ENCODE results near the gene KRTAP4-11. TPM values are rescaled to one million over a fixed set of nuclear protein-coding genes. Genes with fewer than 3 reads are reported as not detected.

The KRTAP4-11 gene
- total RNA-seq, 4 donors from 2014 or later = not detected

GRCh38 chr17:41082626-41083025, 35.5 kb downstream of the KRTAP4-11 start:
- TF ChIP-seq, protein P1, sequence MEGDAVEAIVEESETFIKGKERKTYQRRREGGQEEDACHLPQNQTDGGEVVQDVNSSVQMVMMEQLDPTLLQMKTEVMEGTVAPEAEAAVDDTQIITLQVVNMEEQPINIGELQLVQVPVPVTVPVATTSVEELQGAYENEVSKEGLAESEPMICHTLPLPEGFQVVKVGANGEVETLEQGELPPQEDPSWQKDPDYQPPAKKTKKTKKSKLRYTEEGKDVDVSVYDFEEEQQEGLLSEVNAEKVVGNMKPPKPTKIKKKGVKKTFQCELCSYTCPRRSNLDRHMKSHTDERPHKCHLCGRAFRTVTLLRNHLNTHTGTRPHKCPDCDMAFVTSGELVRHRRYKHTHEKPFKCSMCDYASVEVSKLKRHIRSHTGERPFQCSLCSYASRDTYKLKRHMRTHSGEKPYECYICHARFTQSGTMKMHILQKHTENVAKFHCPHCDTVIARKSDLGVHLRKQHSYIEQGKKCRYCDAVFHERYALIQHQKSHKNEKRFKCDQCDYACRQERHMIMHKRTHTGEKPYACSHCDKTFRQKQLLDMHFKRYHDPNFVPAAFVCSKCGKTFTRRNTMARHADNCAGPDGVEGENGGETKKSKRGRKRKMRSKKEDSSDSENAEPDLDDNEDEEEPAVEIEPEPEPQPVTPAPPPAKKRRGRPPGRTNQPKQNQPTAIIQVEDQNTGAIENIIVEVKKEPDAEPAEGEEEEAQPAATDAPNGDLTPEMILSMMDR (IDR thresholded peaks at IDR 0.05) = no peak
- no peak for DNase-seq (ENCODE audit: low spot score)
- no peak for ATAC-seq (ENCODE audit: low FRiP score)

- ATAC-seq (ENCODE audit: low FRiP score) (no peak), DNase-seq (ENCODE audit: low spot score) (no peak)
- TF ChIP-seq, protein P1 (IDR thresholded peaks at IDR 0.05) = no peak
Measured at GRCh38 chr17:41076788-41077187, 41.4 kb downstream of the KRTAP4-11 start.

DNA sequence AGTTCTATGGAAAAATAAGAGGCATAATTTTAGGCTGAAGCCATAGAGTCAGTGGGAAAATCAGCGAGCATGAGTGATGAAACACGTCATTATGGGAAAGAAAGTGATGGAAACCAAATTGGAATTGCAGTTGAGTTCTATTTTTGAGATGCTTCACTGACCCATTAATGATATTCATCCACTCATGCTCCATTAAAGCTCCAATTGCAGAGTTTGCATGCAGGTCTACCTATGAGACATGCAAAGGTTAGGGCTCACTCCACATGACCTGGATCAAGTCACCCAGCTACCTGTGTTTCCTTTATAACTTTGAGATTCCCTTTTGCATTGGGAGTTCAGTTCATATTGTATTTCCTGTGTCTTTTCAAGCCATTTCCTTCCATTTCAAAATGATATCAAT, 44.5 kb downstream of the KRTAP4-11 start:
- no peak for DNase-seq (ENCODE audit: low spot score)
- ATAC-seq (ENCODE audit: low FRiP score) = no peak
- TF ChIP-seq, protein P1 (IDR thresholded peaks at IDR 0.05) = no peak

DNA sequence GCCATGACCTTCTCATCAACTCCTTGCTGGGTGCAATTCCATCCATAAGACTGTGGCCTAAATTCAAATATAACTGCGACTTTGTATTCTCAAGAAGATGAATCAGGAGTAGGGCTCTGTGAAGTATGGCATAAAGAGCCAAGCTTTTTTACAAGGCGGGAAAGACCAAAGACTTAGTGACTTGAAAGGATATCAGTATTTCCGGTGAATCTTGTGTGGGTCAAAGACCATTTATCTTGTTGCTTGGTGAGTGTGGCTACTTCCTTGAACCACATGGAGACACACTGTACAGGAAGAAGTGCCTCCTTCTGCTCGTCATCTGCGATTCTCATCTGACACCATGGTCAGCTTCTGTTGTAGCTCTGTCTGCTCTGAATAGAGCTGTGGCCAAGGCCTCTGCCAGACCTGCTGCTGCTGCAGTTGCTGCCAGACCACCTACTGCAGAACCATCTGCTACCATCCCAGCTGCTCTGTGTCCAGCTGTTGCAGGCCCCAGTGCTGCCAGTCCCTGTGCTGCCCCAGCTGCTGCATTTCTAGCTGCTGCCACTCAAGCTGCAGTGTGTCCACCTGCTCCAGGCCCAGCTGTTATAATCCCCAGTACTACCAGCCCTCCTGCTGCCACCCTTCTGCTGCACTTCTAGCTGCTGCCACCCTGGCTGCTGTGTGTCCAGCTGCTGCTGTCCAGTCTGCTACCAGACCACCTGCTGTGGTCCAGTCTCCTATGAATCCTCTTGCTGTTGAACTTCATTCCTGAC, 46.4 kb downstream of the KRTAP4-11 start:
- TF ChIP-seq, protein P1 (IDR thresholded peaks at IDR 0.05) = no peak
- no peak for ATAC-seq (ENCODE audit: low FRiP score)
- no peak for DNase-seq (ENCODE audit: low spot score)

DNA sequence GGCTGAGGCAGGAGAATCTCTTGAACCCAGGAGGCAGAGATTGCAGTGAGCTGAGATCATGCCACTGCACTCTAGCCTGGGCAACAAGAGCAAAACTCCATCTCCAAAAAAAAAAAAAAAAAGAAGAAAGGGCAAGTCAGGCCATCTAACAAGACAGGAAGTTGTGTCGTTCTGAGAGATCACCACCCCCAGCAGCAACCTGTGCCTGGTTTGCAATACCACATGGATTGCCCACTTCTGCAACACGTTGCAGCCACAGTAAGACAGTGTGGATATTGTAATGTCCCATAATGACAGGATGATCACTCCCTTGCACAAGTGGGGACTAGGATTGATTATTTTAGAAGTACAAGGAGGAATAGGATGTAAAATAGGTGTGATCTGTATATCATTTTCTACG, 49.1 kb downstream of the KRTAP4-11 start:
- TF ChIP-seq, protein P1 (IDR thresholded peaks at IDR 0.05) = no peak
- ATAC-seq (ENCODE audit: low FRiP score) = no peak
- DNase-seq (ENCODE audit: low spot score) = no peak

- DNase-seq (ENCODE audit: low spot score) (no peak), ATAC-seq (ENCODE audit: low FRiP score) (no peak)
- TF ChIP-seq, protein P1 (IDR thresholded peaks at IDR 0.05) = no peak
Measured at GRCh38 chr17:41067281-41067680, 50.9 kb downstream of the KRTAP4-11 start.

Other genes starting within 250 kb of the KRTAP4-11 start
- gene KRT20, start 233.1 kb downstream of the KRTAP4-11 start, total RNA-seq = not detected
- 1 to 10 TPM in 1 of 4 donors, not detected in 3; 4.3 TPM for gene KRT23, start 180.7 kb downstream of the KRTAP4-11 start, total RNA-seq
- gene KRT39, start 151.4 kb downstream of the KRTAP4-11 start, total RNA-seq = not detected
- gene KRT40, start 134.0 kb downstream of the KRTAP4-11 start, total RNA-seq = not detected
- gene KRTAP3-3, start 124.2 kb downstream of the KRTAP4-11 start, total RNA-seq = not detected
- not detected for gene KRTAP3-2, start 118.5 kb downstream of the KRTAP4-11 start, total RNA-seq
- gene KRTAP3-1, start 109.2 kb downstream of the KRTAP4-11 start, total RNA-seq = not detected
- not detected for gene KRTAP1-5, start 91.2 kb downstream of the KRTAP4-11 start, total RNA-seq
- gene KRTAP1-4, start 88.2 kb downstream of the KRTAP4-11 start, total RNA-seq = not detected
- gene KRTAP1-3, start 83.5 kb downstream of the KRTAP4-11 start, total RNA-seq = not detected
- not detected for gene KRTAP1-1, start 76.9 kb downstream of the KRTAP4-11 start, total RNA-seq
- not detected for gene KRTAP2-1, start 71.1 kb downstream of the KRTAP4-11 start, total RNA-seq
- gene KRTAP2-2, start 63.1 kb downstream of the KRTAP4-11 start, total RNA-seq = not detected
- not detected for gene KRTAP2-3, start 58.3 kb downstream of the KRTAP4-11 start, total RNA-seq
- gene KRTAP2-4, start 52.5 kb downstream of the KRTAP4-11 start, total RNA-seq = not detected
- gene KRTAP4-7, start 34.2 kb downstream of the KRTAP4-11 start, total RNA-seq = not detected
- not detected for gene KRTAP4-8, start 20.2 kb downstream of the KRTAP4-11 start, total RNA-seq
- gene KRTAP4-16, start 16.2 kb downstream of the KRTAP4-11 start, total RNA-seq = not detected
- not detected for gene KRTAP4-9, start 13.0 kb downstream of the KRTAP4-11 start, total RNA-seq
- gene KRTAP4-12, start 5.8 kb upstream of the KRTAP4-11 start, total RNA-seq = not detected
- not detected for gene KRTAP4-6, start 22.2 kb upstream of the KRTAP4-11 start, total RNA-seq
- gene KRTAP4-5, start 31.5 kb upstream of the KRTAP4-11 start, total RNA-seq = not detected
- gene KRTAP4-4, start 42.4 kb upstream of the KRTAP4-11 start, total RNA-seq = not detected
- not detected for gene KRTAP4-3, start 49.8 kb upstream of the KRTAP4-11 start, total RNA-seq
- gene KRTAP4-2, start 59.8 kb upstream of the KRTAP4-11 start, total RNA-seq = not detected
- gene KRTAP4-1, start 66.5 kb upstream of the KRTAP4-11 start, total RNA-seq = not detected
- not detected for gene KRTAP9-1, start 71.5 kb upstream of the KRTAP4-11 start, total RNA-seq
- not detected for gene KRTAP9-2, start 108.3 kb upstream of the KRTAP4-11 start, total RNA-seq
- not detected for gene KRTAP9-3, start 114.1 kb upstream of the KRTAP4-11 start, total RNA-seq
- not detected for gene KRTAP9-8, start 119.6 kb upstream of the KRTAP4-11 start, total RNA-seq
- not detected for gene KRTAP9-4, start 131.3 kb upstream of the KRTAP4-11 start, total RNA-seq
- not detected for gene KRTAP9-9, start 137.0 kb upstream of the KRTAP4-11 start, total RNA-seq
- gene KRTAP9-6, start 147.0 kb upstream of the KRTAP4-11 start, total RNA-seq = not detected
- gene KRTAP9-7, start 157.3 kb upstream of the KRTAP4-11 start, total RNA-seq = not detected
- not detected for gene KRTAP29-1, start 184.5 kb upstream of the KRTAP4-11 start, total RNA-seq
- not detected for gene KRTAP16-1, start 190.9 kb upstream of the KRTAP4-11 start, total RNA-seq
- not detected for gene KRTAP17-1, start 197.3 kb upstream of the KRTAP4-11 start, total RNA-seq
- not detected for gene KRT33A, start 232.5 kb upstream of the KRTAP4-11 start, total RNA-seq